ENCODE measurements around the gene IKBKE.

The IKBKE gene

DNA sequence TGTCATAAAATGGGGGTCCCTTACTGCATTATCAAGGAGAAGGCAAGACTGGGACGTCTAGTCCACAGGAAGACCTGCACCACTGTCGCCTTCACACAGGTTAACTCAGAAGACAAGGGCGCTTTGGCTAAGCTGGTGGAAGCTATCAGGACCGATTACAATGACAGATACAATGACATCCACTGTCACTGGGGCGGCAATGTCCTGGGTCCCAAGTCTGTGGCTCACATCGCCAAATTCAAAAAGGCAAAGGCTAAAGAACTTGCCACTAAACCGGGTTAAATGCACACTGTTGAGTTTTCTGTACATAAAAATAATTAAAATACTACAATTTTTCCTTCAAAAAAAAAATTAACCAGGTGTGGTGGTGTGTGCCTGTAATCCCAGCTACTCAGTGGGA is 59.1 kb downstream of the IKBKE start:
- no peaks in the 10 kb centered on the region for H3K27me3 ChIP-seq (ENCODE audit: insufficient read depth, low read length, poor library complexity, severe bottlenecking)
- H3K9me3 ChIP-seq (ENCODE audit: insufficient read depth, low read depth, low read length), result no peaks in the 10 kb centered on the region
- no peak overlapping the region for H3K4me2 ChIP-seq (ENCODE audit: low read depth, low read length, poor library complexity, severe bottlenecking)
- H4K20me1 ChIP-seq (ENCODE audit: insufficient read depth, low read length, poor library complexity, severe bottlenecking), result no peaks in the 10 kb centered on the region
- H3K79me2 ChIP-seq (ENCODE audit: insufficient read depth, low read length), result no peaks in the 10 kb centered on the region
- no peaks in the 10 kb centered on the region for H3K36me3 ChIP-seq (ENCODE audit: insufficient read depth, low read length)
- H3K9me2 ChIP-seq (replicated peaks; ENCODE audit: low read depth, low read length), result no peaks in the 10 kb centered on the region
- no peak overlapping the region for H3K9ac ChIP-seq (ENCODE audit: low read depth, low read length, poor library complexity, severe bottlenecking)
- no peak overlapping the region for H2AFZ ChIP-seq (ENCODE audit: low read length)
- H3F3A ChIP-seq (ENCODE audit: low read depth), result no peaks in the 10 kb centered on the region
- H3K4me1 ChIP-seq (ENCODE audit: insufficient read depth, low read length, poor library complexity, severe bottlenecking), result no peaks in the 10 kb centered on the region
- H3K4me3 ChIP-seq (ENCODE audit: low read length, poor library complexity, severe bottlenecking), result no peak overlapping the region
- TF ChIP-seq EZH2phosphoT487 (IDR thresholded peaks at IDR 0.05; ENCODE audit: borderline replicate concordance), result no peak
- TF ChIP-seq, protein P1, sequence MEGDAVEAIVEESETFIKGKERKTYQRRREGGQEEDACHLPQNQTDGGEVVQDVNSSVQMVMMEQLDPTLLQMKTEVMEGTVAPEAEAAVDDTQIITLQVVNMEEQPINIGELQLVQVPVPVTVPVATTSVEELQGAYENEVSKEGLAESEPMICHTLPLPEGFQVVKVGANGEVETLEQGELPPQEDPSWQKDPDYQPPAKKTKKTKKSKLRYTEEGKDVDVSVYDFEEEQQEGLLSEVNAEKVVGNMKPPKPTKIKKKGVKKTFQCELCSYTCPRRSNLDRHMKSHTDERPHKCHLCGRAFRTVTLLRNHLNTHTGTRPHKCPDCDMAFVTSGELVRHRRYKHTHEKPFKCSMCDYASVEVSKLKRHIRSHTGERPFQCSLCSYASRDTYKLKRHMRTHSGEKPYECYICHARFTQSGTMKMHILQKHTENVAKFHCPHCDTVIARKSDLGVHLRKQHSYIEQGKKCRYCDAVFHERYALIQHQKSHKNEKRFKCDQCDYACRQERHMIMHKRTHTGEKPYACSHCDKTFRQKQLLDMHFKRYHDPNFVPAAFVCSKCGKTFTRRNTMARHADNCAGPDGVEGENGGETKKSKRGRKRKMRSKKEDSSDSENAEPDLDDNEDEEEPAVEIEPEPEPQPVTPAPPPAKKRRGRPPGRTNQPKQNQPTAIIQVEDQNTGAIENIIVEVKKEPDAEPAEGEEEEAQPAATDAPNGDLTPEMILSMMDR (conservative IDR thresholded peaks at IDR 0.05; ENCODE audit: low read length), result no peak

DNA sequence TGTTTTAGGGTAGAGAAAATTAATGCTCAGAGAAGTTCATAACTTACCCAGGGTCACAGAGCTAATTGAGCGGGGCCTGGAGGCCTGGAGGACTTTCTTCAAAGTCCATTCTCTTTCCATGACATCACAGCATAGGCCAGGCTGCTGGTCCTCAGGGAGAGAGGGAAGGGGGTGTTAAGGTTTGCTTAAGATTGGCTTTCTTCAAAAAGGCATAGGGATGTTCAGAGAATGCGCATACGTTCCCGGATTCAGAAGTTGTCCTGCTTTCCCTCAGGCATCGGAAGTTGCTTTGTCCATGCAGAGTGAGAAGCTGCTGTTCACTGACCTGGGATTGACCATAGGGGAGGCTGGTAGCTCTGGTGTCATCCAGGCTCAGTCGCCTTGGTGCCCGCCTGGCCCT is 62.1 kb downstream of the IKBKE start:
- H4K20me1 ChIP-seq (ENCODE audit: insufficient read depth, low read length, poor library complexity, severe bottlenecking), result no peaks in the 10 kb centered on the region
- H3K4me2 ChIP-seq (ENCODE audit: low read depth, low read length, poor library complexity, severe bottlenecking), result no peak overlapping the region
- H2AFZ ChIP-seq (ENCODE audit: low read length), result no peak overlapping the region
- no peak overlapping the region for H3K4me3 ChIP-seq (ENCODE audit: low read length, poor library complexity, severe bottlenecking)
- no peaks in the 10 kb centered on the region for H3K27me3 ChIP-seq (ENCODE audit: insufficient read depth, low read length, poor library complexity, severe bottlenecking)
- no peaks in the 10 kb centered on the region for H3K4me1 ChIP-seq (ENCODE audit: insufficient read depth, low read length, poor library complexity, severe bottlenecking)
- H3K79me2 ChIP-seq (ENCODE audit: insufficient read depth, low read length), result no peaks in the 10 kb centered on the region
- H3K9ac ChIP-seq (ENCODE audit: low read depth, low read length, poor library complexity, severe bottlenecking), result no peak overlapping the region
- no peaks in the 10 kb centered on the region for H3K9me2 ChIP-seq (replicated peaks; ENCODE audit: low read depth, low read length)
- H3K36me3 ChIP-seq (ENCODE audit: insufficient read depth, low read length), result no peaks in the 10 kb centered on the region
- TF ChIP-seq, protein P1 (conservative IDR thresholded peaks at IDR 0.05; ENCODE audit: low read length), result no peak
- TF ChIP-seq EZH2phosphoT487 (IDR thresholded peaks at IDR 0.05; ENCODE audit: borderline replicate concordance), result no peak
- H3K9me3 ChIP-seq (ENCODE audit: insufficient read depth, low read depth, low read length), result no peaks in the 10 kb centered on the region
- H3F3A ChIP-seq (ENCODE audit: low read depth), result no peaks in the 10 kb centered on the region

DNA sequence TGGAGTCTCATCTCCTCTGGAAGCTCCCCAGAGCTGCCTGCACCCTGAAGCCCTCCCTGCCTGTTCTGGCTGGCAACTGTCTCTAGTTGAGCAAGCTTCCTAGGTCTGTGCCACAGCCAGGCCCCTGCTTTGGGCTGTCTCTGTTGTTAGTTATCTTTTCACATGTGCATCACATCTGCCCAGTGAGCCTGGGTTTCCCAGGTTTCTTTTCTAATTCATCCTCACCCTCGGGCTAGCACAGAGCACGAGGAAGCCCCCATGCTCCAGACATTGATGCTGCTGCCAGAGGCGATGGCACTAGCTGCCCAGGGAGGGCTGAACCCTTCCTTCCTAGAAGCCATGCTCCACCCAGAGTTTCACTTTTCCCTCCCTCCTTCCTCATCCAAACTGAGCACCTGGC is 64.3 kb downstream of the IKBKE start:
- Histone ChIP-seq H3K9me2 (replicated peaks; ENCODE audit: low read depth, low read length) (no peaks in the 10 kb centered on the region), H3F3A (ENCODE audit: low read depth) (no peaks in the 10 kb centered on the region), H3K36me3 (ENCODE audit: insufficient read depth, low read length) (no peaks in the 10 kb centered on the region), H3K9ac (ENCODE audit: low read depth, low read length, poor library complexity, severe bottlenecking) (no peak overlapping the region), H3K4me2 (ENCODE audit: low read depth, low read length, poor library complexity, severe bottlenecking) (no peak overlapping the region), H3K4me3 (ENCODE audit: low read length, poor library complexity, severe bottlenecking) (no peak overlapping the region), H3K9me3 (ENCODE audit: insufficient read depth, low read depth, low read length) (no peaks in the 10 kb centered on the region), H4K20me1 (ENCODE audit: insufficient read depth, low read length, poor library complexity, severe bottlenecking) (no peaks in the 10 kb centered on the region), H2AFZ (ENCODE audit: low read length) (no peak overlapping the region), H3K27me3 (ENCODE audit: insufficient read depth, low read length, poor library complexity, severe bottlenecking) (no peaks in the 10 kb centered on the region), H3K4me1 (ENCODE audit: insufficient read depth, low read length, poor library complexity, severe bottlenecking) (no peaks in the 10 kb centered on the region), H3K79me2 (ENCODE audit: insufficient read depth, low read length) (no peaks in the 10 kb centered on the region)
- no peak for TF ChIP-seq EZH2phosphoT487 (IDR thresholded peaks at IDR 0.05; ENCODE audit: borderline replicate concordance)
- TF ChIP-seq, protein P1 (conservative IDR thresholded peaks at IDR 0.05; ENCODE audit: low read length), result no peak
